MCF 10A (cell line): ENCODE measurements around the gene CYBRD1. TPM values are rescaled to one million over a fixed set of nuclear protein-coding genes. Genes with fewer than 3 reads are reported as not detected.

Source experiments
- BruUV-seq: library from RNA; stranded (reverse); fragments of 400-500 nt; replicated peaks from 2 replicates; lab custom pipeline; 2021; lab: Mats Ljungman, UMichigan
- CTCF ChIA-PET: fragments of 300-600 bp; sonication (Branson Sonifier 250); formaldehyde crosslinking; extraction: SDS; loops from one replicate; lab custom pipeline; 2021; ENCODE audit warnings: antibody characterized with exemption, inconsistent platforms; lab: Yijun Ruan, JAX
- POLR2A ChIA-PET: fragments of 300-600, 350-650 bp; sonication (Branson Sonifier 250); formaldehyde crosslinking; extraction: SDS; loops from one replicate; lab custom pipeline; 2020; ENCODE audit warnings: antibody characterized with exemption, inconsistent platforms; lab: Yijun Ruan, JAX
- DNase-seq: peaks from one replicate; pipeline ENCODE4 v3.0.0-alpha.2; 2018; ENCODE audit not compliant: unreplicated experiment
- H3K27ac Mint-ChIP-seq: one replicate; pipeline ENCODE4 v1.8.0; 2022; ENCODE audit warnings: mild to moderate bottlenecking, low read depth, mixed read lengths; ENCODE audit not compliant: unreplicated experiment
- H3K27me3 Mint-ChIP-seq: one replicate; pipeline ENCODE4 v1.8.0; 2022; ENCODE audit warnings: mixed read lengths; ENCODE audit not compliant: insufficient read depth, unreplicated experiment
- H3K36me3 Mint-ChIP-seq: one replicate; pipeline ENCODE4 v1.8.0; 2022; ENCODE audit warnings: mild to moderate bottlenecking, moderate library complexity, mixed read lengths; ENCODE audit not compliant: insufficient read depth, unreplicated experiment
- H3K4me1 Mint-ChIP-seq: one replicate; pipeline ENCODE4 v1.8.0; 2022; ENCODE audit warnings: mixed read lengths; ENCODE audit not compliant: insufficient read depth, unreplicated experiment
- H3K4me3 Mint-ChIP-seq: one replicate; pipeline ENCODE4 v1.8.0; 2022; ENCODE audit warnings: mild to moderate bottlenecking, moderate library complexity, mixed read lengths; ENCODE audit not compliant: unreplicated experiment
- H3K9me3 Mint-ChIP-seq: one replicate; pipeline ENCODE4 v1.8.0; 2022; ENCODE audit warnings: mixed read lengths; ENCODE audit not compliant: unreplicated experiment
- intact Hi-C: fragments of 100-400 bp; cut with micrococcal nuclease; formaldehyde crosslinking; loops from 2 replicates; pipeline ENCODE4 v1.14.1; 2022
- total RNA-seq: library from RNA; stranded (reverse); gene quantifications from 2 replicates; pipeline ENCODE4 v1.2.3, GENCODE V29; 2022
- TF ChIP-seq, protein P1 (sequence below): fragments of 200-600 bp; IDR thresholded peaks from one replicate; pipeline ENCODE4 v1.8.0; 2022; ENCODE audit warnings: antibody characterized with exemption, mild to moderate bottlenecking; ENCODE audit not compliant: unreplicated experiment

Gene CYBRD1
- total RNA-seq, 1 experiment from 2014 or later, result 15.8 TPM

DNA sequence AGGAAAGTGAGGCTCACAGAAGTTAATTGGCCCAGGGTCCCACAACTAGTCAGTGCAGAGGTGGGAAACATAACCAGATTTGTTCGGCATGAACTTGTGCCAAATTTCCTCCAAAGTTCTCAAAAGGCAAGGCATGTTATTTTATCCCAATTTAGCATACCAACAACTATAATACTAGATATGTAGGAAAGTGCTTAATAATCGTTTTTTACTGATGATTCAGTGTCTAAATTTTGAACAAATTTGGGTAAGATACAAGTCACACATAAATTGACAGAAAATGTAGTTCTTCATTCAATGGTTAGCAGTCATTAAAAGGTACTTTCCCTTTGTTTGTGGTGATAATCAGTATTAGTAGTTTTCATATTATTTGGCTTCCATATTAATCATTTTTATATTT is 38.5 kb upstream of the CYBRD1 start:
- no peak for DNase-seq
- Mint-ChIP-seq H3K27me3 (no peaks in the 10 kb centered on the region), H3K9me3 (no peaks in the 10 kb centered on the region), H3K4me3 (no peak overlapping the region), H3K4me1 (no peaks in the 10 kb centered on the region), H3K36me3 (peaks cover 21% of the 10 kb centered on the region), H3K27ac (no peak overlapping the region)
- intact Hi-C loops, result no loop called here
- TF ChIP-seq, protein P1, sequence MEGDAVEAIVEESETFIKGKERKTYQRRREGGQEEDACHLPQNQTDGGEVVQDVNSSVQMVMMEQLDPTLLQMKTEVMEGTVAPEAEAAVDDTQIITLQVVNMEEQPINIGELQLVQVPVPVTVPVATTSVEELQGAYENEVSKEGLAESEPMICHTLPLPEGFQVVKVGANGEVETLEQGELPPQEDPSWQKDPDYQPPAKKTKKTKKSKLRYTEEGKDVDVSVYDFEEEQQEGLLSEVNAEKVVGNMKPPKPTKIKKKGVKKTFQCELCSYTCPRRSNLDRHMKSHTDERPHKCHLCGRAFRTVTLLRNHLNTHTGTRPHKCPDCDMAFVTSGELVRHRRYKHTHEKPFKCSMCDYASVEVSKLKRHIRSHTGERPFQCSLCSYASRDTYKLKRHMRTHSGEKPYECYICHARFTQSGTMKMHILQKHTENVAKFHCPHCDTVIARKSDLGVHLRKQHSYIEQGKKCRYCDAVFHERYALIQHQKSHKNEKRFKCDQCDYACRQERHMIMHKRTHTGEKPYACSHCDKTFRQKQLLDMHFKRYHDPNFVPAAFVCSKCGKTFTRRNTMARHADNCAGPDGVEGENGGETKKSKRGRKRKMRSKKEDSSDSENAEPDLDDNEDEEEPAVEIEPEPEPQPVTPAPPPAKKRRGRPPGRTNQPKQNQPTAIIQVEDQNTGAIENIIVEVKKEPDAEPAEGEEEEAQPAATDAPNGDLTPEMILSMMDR, result no peak
- CTCF ChIA-PET, result no interaction called here
- no TSS peak for BruUV-seq
- POLR2A ChIA-PET, result no interaction called here

DNA sequence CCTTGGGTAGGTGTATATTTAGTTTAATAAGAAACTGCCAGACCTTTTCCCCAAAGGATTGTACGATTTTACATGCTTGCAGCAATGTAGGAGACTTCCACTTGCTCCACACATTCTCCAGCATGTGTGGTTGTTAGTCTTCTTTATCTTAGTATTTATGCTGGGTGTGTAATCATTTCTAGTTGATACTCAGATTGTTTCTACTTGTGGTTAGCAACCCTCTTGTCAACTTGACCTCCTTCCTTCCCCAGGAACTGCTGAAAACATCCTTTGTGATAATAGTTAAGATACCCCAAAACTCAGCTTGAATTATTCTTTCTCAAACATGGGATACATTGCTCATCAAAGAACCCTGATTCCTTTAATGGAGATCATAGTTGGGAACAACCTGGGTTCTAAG is 37.2 kb upstream of the CYBRD1 start:
- DNase-seq, result no peak
- Mint-ChIP-seq H3K36me3 (peaks cover 21% of the 10 kb centered on the region), H3K27ac (no peak overlapping the region), H3K4me1 (no peaks in the 10 kb centered on the region), H3K27me3 (no peaks in the 10 kb centered on the region), H3K4me3 (no peak overlapping the region), H3K9me3 (no peaks in the 10 kb centered on the region)
- intact Hi-C loops, result no loop called here
- ChIA-PET CTCF (interaction anchor here (0.6 kb wide), 1 partner anchor 1225 kb away, joined by 3 read pairs; no protein-coding TSS in a partner anchor), POLR2A (interaction anchor here (0.7 to 1.1 kb wide), 2 partner anchors 38 to 92 kb away, joined by 3 read pairs; no protein-coding TSS in a partner anchor)
- TF ChIP-seq, protein P1, result no peak
- no TSS peak for BruUV-seq

DNA sequence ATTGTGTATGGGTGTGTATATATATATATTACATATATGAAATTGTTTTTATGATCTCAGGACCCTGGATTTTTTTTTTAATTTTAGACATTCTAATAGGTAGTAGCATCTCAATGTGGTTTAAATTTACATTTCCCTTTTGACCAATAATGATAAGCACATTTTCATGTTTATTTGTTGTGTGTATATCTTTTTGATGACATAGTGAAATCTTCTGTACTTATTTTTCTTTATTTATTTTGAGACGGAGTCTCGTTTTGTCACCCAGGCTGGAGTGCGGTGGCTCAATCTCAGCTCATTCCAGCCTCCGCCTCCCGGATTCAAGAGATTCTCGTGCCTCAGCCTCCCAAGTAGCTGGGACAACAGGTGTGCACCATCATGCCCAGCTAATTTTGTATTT is 35.1 kb upstream of the CYBRD1 start:
- Mint-ChIP-seq H3K27ac (no peak overlapping the region), H3K9me3 (no peaks in the 10 kb centered on the region), H3K27me3 (no peaks in the 10 kb centered on the region), H3K4me3 (no peak overlapping the region), H3K4me1 (peaks cover 6% of the 10 kb centered on the region), H3K36me3 (peaks cover 11% of the 10 kb centered on the region)
- intact Hi-C loops, result no loop called here
- CTCF ChIA-PET, result no interaction called here
- POLR2A ChIA-PET, result interaction anchor here (1.3 kb wide), 1 partner anchor 35 kb away, joined by 4 read pairs; the partner anchor contains the start of gene CYBRD1
- no TSS peak for BruUV-seq
- TF ChIP-seq, protein P1, result no peak
- DNase-seq, result no peak

DNA sequence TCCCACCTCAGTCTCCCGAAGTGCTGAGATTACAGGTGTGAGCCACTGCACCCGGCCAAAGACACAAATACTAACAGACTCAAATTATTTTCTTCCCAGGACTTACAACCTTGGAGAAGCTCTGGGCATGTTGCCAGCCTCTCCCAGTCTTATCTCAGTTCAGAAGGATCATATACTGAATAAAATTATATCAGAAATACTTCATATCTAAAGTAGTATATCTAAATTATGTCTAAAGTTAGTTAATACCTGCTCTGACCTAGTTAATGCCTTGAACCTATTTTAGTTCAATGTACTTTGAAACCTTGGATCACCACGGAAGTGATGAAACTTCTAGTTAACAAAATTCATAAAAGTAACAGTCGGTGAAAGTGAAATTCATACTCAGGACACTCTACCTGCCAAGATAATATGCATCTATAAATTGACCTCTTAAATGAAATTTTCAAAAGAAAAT is 34.4 kb upstream of the CYBRD1 start:
- no TSS peak for BruUV-seq
- Mint-ChIP-seq H3K4me1 (peaks cover 6% of the 10 kb centered on the region), H3K4me3 (no peak overlapping the region), H3K36me3 (peaks cover 11% of the 10 kb centered on the region), H3K27me3 (no peaks in the 10 kb centered on the region), H3K9me3 (no peaks in the 10 kb centered on the region), H3K27ac (no peak overlapping the region)
- intact Hi-C loops, result no loop called here
- TF ChIP-seq, protein P1, result no peak
- ChIA-PET POLR2A (interaction anchor here (0.5 to 1.3 kb wide), 2 partner anchors 30 to 34 kb away, joined by 3 to 4 read pairs; partner anchors contain the start of gene CYBRD1), CTCF (no interaction called here)
- DNase-seq, result no peak
